Activated CD8-positive, alpha-beta T cell treated with anti-CD3 and anti-CD28 coated beads, Interleukin-2, amount 10 ng/mL, durations not matched to agents 7 days and 5 days (primary cell): ENCODE results near the gene LMOD1. TPM values are rescaled to one million over a fixed set of nuclear protein-coding genes. Genes with fewer than 3 reads are reported as not detected.
"Not testable (repeated sequence)": the region's sequence is repeated elsewhere in the genome, so short reads cannot be mapped to it uniquely, and the experiment has no call there.

Experiments used
- ATAC-seq: fragments of 150-1000 bp; cut with Tn5 transposase; one replicate; pipeline ENCODE4 v1.10.0; 2021; ENCODE audit warnings: moderate library complexity
- CTCF ChIA-PET: fragments of 350-600 bp; sonication (Branson Sonifier 250); formaldehyde crosslinking; loops from one replicate; lab custom pipeline; 2021; ENCODE audit warnings: antibody characterized with exemption; lab: Charles Lee
- POLR2A ChIA-PET: fragments of 350-600 bp; sonication (Branson Sonifier 250); formaldehyde crosslinking; loops from one replicate; lab custom pipeline; 2021; ENCODE audit warnings: antibody characterized with exemption; lab: Charles Lee
- DNase-seq: peaks from one replicate; pipeline ENCODE4 v3.0.0-alpha.2; 2020
- H3K27ac Mint-ChIP-seq: one replicate; pipeline ENCODE4 v1.8.0; 2021; ENCODE audit warnings: mild to moderate bottlenecking, mixed read lengths
- H3K27me3 Mint-ChIP-seq: one replicate; pipeline ENCODE4 v1.8.0; 2021; ENCODE audit warnings: low read depth, mixed read lengths
- H3K36me3 Mint-ChIP-seq: one replicate; pipeline ENCODE4 v1.8.0; 2021; ENCODE audit warnings: low read depth, mixed read lengths
- H3K4me1 Mint-ChIP-seq: one replicate; pipeline ENCODE4 v1.8.0; 2021; ENCODE audit warnings: low read depth, mixed read lengths
- H3K4me3 Mint-ChIP-seq: one replicate; pipeline ENCODE4 v1.8.0; 2021; ENCODE audit warnings: mild to moderate bottlenecking, mixed read lengths
- H3K9me3 Mint-ChIP-seq: one replicate; pipeline ENCODE4 v1.8.0; 2022; ENCODE audit warnings: mixed read lengths; ENCODE audit not compliant: insufficient read depth
- total RNA-seq, 2 experiments: library from RNA; stranded (reverse); gene quantifications; one replicate each; pipeline ENCODE4 v1.2.3, GENCODE V29; 2021

Gene LMOD1
- total RNA-seq, 2 experiments from 2014 or later, result not detected

- peaks cover 5% of the 10 kb centered on the region for H3K27me3 Mint-ChIP-seq
- peaks cover 15% of the 10 kb centered on the region for H3K36me3 Mint-ChIP-seq
- ATAC-seq (no peak), DNase-seq (no peak)
- no peak overlapping the region for H3K27ac Mint-ChIP-seq
- ChIA-PET CTCF (interaction anchor here (0.8 to 5.3 kb wide), 6 partner anchors 14 to 253 kb away, joined by 3 to 47 read pairs (median 4); partner anchors contain the start of gene IPO9), POLR2A (no interaction called here)
- H3K4me3 Mint-ChIP-seq, result no peak overlapping the region
- H3K4me1 Mint-ChIP-seq, result no peaks in the 10 kb centered on the region
- no peaks in the 10 kb centered on the region for H3K9me3 Mint-ChIP-seq
Measured at GRCh38 chr1:201881617-201882016, 64.7 kb downstream of the LMOD1 start.

- Mint-ChIP-seq H3K4me3 (no peak overlapping the region), H3K4me1 (no peaks in the 10 kb centered on the region), H3K27ac (no peak overlapping the region), H3K36me3 (peaks cover 21% of the 10 kb centered on the region), H3K9me3 (no peaks in the 10 kb centered on the region), H3K27me3 (peaks cover 4% of the 10 kb centered on the region)
- ChIA-PET POLR2A (no interaction called here), CTCF (interaction anchor here (0.8 to 5.3 kb wide), 8 partner anchors 13 to 253 kb away, joined by 3 to 47 read pairs (median 3); partner anchors contain the start of gene IPO9)
- DNase-seq (no peak), ATAC-seq (no peak)
Measured at GRCh38 chr1:201880928-201881571, 65.3 kb downstream of the LMOD1 start.

GRCh38 chr1:201877877-201878401, 68.4 kb downstream of the LMOD1 start:
- CTCF ChIA-PET, result interaction anchor here (0.6 to 5.3 kb wide), 17 partner anchors 9 to 347 kb away, joined by 3 to 47 read pairs (median 5); partner anchors contain the start of gene TIMM17A
- Mint-ChIP-seq H3K9me3 (no peaks in the 10 kb centered on the region), H3K4me3 (no peak overlapping the region), H3K27me3 (no peaks in the 10 kb centered on the region), H3K4me1 (no peaks in the 10 kb centered on the region), H3K27ac (no peak overlapping the region), H3K36me3 (peaks cover 40% of the 10 kb centered on the region)
- DNase-seq, result peak; percentile 47
- POLR2A ChIA-PET, result interaction anchor here (0.6 kb wide), 1 partner anchor 17 kb away, joined by 5 read pairs; no protein-coding TSS in a partner anchor
- peak; percentile 69 for ATAC-seq

GRCh38 chr1:201876148-201876818, 70.1 kb downstream of the LMOD1 start:
- H3K4me1 Mint-ChIP-seq, result no peaks in the 10 kb centered on the region
- ChIA-PET POLR2A (no interaction called here), CTCF (interaction anchor here (1.7 to 2.8 kb wide), 2 partner anchors 19 to 87 kb away, joined by 5 to 16 read pairs; no protein-coding TSS in a partner anchor)
- peaks cover 54% of the 10 kb centered on the region for H3K36me3 Mint-ChIP-seq
- ATAC-seq, result no peak
- DNase-seq, result no peak
- no peak overlapping the region for H3K27ac Mint-ChIP-seq
- no peaks in the 10 kb centered on the region for H3K9me3 Mint-ChIP-seq
- H3K27me3 Mint-ChIP-seq, result no peaks in the 10 kb centered on the region
- H3K4me3 Mint-ChIP-seq, result no peak overlapping the region

- ATAC-seq, result no peak
Measured at GRCh38 chr1:201874672-201875071, 71.7 kb downstream of the LMOD1 start.

GRCh38 chr1:201870397-201870796, 76.0 kb downstream of the LMOD1 start:
- Mint-ChIP-seq H3K27me3 (no peaks in the 10 kb centered on the region), H3K9me3 (no peaks in the 10 kb centered on the region), H3K36me3 (peaks cover 62% of the 10 kb centered on the region), H3K27ac (no peak overlapping the region), H3K4me1 (no peaks in the 10 kb centered on the region), H3K4me3 (no peak overlapping the region)
- ATAC-seq (no peak), DNase-seq (no peak)
- POLR2A ChIA-PET, result no interaction called here
- CTCF ChIA-PET, result no interaction called here

More at GRCh38 chr1:201874672-201875071, 71.7 kb downstream of the LMOD1 start:
- ChIA-PET POLR2A (no interaction called here), CTCF (interaction anchor here (1.1 to 2.8 kb wide), 3 partner anchors 21 to 362 kb away, joined by 3 to 16 read pairs (median 3); no protein-coding TSS in a partner anchor)
- Mint-ChIP-seq H3K27me3 (no peaks in the 10 kb centered on the region), H3K36me3 (peaks cover 66% of the 10 kb centered on the region), H3K4me1 (no peaks in the 10 kb centered on the region), H3K4me3 (no peak overlapping the region), H3K9me3 (no peaks in the 10 kb centered on the region), H3K27ac (no peak overlapping the region)
- DNase-seq, result no peak

DNA sequence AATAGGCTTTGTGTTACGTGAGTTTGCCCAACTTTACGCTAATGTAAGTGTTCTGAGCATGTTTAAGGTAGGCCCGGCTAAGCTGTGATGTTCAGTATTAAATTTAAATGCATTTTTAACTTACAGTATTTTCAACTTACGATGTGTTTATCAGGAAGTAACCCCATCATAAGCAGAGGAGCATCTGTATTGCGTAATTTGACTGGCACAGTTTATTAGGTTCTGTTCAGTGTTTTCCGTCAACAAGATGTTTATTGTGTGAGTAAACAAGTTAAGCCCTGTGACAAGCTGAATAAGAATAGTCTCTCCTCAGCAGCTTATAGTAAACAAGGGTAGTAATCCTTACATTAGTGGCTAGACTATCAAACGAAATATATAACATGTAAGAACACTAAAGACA, 84.9 kb downstream of the LMOD1 start:
- H3K27me3 Mint-ChIP-seq, result no peaks in the 10 kb centered on the region
- peaks cover 43% of the 10 kb centered on the region for H3K36me3 Mint-ChIP-seq
- H3K4me3 Mint-ChIP-seq, result no peak overlapping the region
- DNase-seq (no peak), ATAC-seq (no peak)
- H3K9me3 Mint-ChIP-seq, result no peaks in the 10 kb centered on the region
- H3K4me1 Mint-ChIP-seq, result no peaks in the 10 kb centered on the region
- no peak overlapping the region for H3K27ac Mint-ChIP-seq
- POLR2A ChIA-PET, result no interaction called here
- CTCF ChIA-PET, result no interaction called here

DNA sequence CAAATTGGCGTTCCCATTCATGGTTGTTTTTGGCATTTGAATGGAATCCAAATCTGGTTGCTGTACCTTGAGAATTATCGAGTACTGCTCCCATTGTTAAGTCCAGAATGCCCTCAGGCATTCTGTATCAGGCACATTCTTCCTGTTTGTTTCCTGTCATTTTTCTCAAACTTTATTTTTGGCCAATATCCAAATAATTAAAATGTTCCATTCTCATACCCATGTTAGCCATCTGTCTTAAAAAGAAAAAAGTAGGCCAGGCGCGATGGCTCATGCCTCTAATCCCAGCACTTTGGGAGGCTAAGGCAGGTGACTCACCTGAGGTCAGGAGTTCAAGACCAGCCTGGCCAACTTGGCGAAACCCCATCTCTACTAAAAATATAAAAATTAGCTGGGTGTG, 86.9 kb downstream of the LMOD1 start:
- no peaks in the 10 kb centered on the region for H3K27me3 Mint-ChIP-seq
- DNase-seq (no peak), ATAC-seq (no peak)
- no peak overlapping the region for H3K27ac Mint-ChIP-seq
- H3K4me3 Mint-ChIP-seq, result no peak overlapping the region
- no peaks in the 10 kb centered on the region for H3K4me1 Mint-ChIP-seq
- H3K9me3 Mint-ChIP-seq, result no peaks in the 10 kb centered on the region
- H3K36me3 Mint-ChIP-seq, result peaks cover 58% of the 10 kb centered on the region
- CTCF ChIA-PET, result no interaction called here
- POLR2A ChIA-PET, result no interaction called here

DNA sequence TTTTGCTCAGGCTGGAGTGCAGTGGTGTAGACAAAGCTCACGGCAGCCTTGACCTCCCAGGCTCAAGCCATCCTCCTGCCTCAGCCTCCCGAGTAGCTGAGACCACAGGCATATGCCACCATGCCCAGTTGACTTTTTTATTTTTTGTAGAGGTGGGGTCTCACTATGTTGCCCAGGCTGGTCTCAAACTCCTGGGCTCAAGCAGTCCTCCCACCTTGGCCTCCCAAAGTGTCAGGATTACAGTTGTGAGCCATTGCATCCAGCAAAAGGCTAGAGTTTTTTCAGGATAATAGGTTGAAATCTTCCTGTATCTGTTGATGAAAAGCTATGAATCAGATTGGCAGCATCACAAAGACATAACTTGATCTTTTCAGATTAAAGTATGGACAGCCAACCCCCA, 89.6 kb downstream of the LMOD1 start:
- ATAC-seq, H3K27me3 Mint-ChIP-seq, H3K4me1 Mint-ChIP-seq, H3K4me3 Mint-ChIP-seq, POLR2A ChIA-PET, DNase-seq, H3K27ac Mint-ChIP-seq, H3K9me3 Mint-ChIP-seq: not testable (repeated sequence)
- H3K36me3 Mint-ChIP-seq, result peaks cover 73% of the 10 kb centered on the region
- CTCF ChIA-PET, result interaction anchor here (0.8 to 1.1 kb wide), 2 partner anchors 40 to 116 kb away, joined by 3 to 4 read pairs; no protein-coding TSS in a partner anchor

GRCh38 chr1:201851949-201852348, 94.4 kb downstream of the LMOD1 start:
- POLR2A ChIA-PET, result no interaction called here
- Mint-ChIP-seq H3K4me1 (no peaks in the 10 kb centered on the region), H3K27me3 (no peaks in the 10 kb centered on the region), H3K36me3 (peaks cover 67% of the 10 kb centered on the region), H3K4me3 (no peak overlapping the region), H3K9me3 (no peaks in the 10 kb centered on the region), H3K27ac (no peak overlapping the region)
- CTCF ChIA-PET, result interaction anchor here (1.3 kb wide), 1 partner anchor 27 kb away, joined by 3 read pairs; no protein-coding TSS in a partner anchor
- ATAC-seq, result no peak
- no peak for DNase-seq

DNA sequence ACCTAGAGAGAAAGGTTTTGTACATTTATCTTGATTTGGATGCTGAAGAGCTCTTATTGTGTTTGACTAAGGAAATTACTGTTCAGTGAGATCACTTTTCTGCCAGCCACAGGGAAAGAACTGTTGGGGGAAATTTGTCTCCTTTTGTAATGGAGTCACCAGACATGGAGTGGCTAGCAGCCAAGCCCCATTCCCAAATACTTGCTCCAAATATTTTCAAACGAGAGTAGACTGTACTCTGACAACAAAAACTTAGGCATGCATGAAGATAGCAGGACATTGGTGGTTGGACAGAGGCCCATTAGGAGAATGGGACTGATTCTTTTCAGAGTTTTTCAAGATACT, 96.3 kb downstream of the LMOD1 start:
- H3K36me3 Mint-ChIP-seq, result peaks cover 51% of the 10 kb centered on the region
- ChIA-PET POLR2A (no interaction called here), CTCF (interaction anchor here (1.0 to 2.5 kb wide), 3 partner anchors 13 to 46 kb away, joined by 3 to 8 read pairs (median 5); partner anchors contain the start of gene IPO9)
- DNase-seq, result no peak
- H3K9me3 Mint-ChIP-seq, result no peaks in the 10 kb centered on the region
- H3K27ac Mint-ChIP-seq, result no peak overlapping the region
- H3K4me1 Mint-ChIP-seq, result no peaks in the 10 kb centered on the region
- no peaks in the 10 kb centered on the region for H3K27me3 Mint-ChIP-seq
- ATAC-seq, result no peak
- H3K4me3 Mint-ChIP-seq, result no peak overlapping the region
